ENCODE results near the gene RHBDL3. TPM values are rescaled to one million over a fixed set of nuclear protein-coding genes. Genes with fewer than 3 reads are reported as not detected.
A peak's percentile ranks its signal among the peaks of the same experiment; 100 is the strongest.

Gene RHBDL3
- total RNA-seq, 3 donors from 2014 or later (not counting 1 experiment from before 2014, with no cell fraction given) = 0.14 to 0.21 TPM; not detected in 1

GRCh38 chr17:32342603-32343325 lies 77.1 kb downstream of the RHBDL3 start:
- ATAC-seq = no peak
- no peaks in the 10 kb centered on the region for H3K9me3 Mint-ChIP-seq
- H3K27me3 Mint-ChIP-seq (ENCODE audit: low read depth in 2 of 2) = no peaks in the 10 kb centered on the region
- 83% methylated on average over 11 of the region's 14 CpGs for WGBS (ENCODE audit: insufficient coverage)
- H3K27ac Mint-ChIP-seq = peak overlapping the region; percentile 84 to 96
- H3K4me1 Mint-ChIP-seq = peaks cover 25 to 27% of the 10 kb centered on the region in 2 donors
- Histone ChIP-seq H3K9me3 (ENCODE audit: control insufficient read depth, insufficient read depth, low read length) (no peaks in the 10 kb centered on the region), H3K27ac (ENCODE audit: low read length) (peak overlapping the region; percentile 88), H3K4me1 (ENCODE audit: control insufficient read depth, insufficient read depth, low read length) (peaks cover 21% of the 10 kb centered on the region), H3K27me3 (ENCODE audit: control insufficient read depth, insufficient read depth, low read length) (no peaks in the 10 kb centered on the region), H3K4me3 (ENCODE audit: low read length) (no peak overlapping the region), H3K36me3 (ENCODE audit: control insufficient read depth, insufficient read depth, low read length) (peaks cover 5% of the 10 kb centered on the region)
- intact Hi-C loops (cut with micrococcal nuclease) = no loop called here
- no peak for DNase-seq
- H3K36me3 Mint-ChIP-seq = no peaks in the 10 kb centered on the region
- no peak for TF ChIP-seq CTCF (IDR thresholded peaks at IDR 0.05)
- peak overlapping the region; percentile 94 for H3K4me3 Mint-ChIP-seq

DNA sequence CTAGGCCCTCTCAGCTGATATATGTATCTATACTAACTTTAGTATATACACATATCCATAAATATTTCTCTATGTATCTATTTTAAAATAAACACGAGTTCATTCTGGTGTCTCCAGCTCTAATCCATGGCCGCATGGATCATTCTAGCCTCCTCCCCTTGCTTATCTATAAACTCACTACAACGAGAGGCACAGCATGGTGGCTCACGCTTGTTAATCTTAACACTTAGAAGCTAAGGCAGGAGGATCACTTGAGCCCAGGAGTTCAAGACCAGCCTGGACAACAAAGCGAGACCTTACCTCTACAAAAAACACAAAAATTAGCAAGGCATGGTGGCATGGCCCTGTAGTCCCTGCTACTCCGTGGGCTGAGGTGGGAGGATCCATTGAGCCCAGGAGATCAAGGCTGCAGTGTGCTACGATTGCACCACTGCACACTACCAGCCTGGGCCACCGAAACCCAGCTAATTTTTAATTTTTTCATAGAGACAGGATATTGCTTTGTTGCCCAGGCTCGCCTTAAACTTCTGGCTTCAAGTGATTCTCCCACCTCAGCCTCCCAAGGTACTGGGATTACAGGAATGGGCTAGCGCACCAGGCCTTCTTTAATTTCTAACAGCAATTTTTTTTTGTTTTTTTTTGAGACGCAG lies 80.4 kb downstream of the RHBDL3 start:
- intact Hi-C loops (cut with micrococcal nuclease) = no loop called here
- H3K4me3 ChIP-seq (ENCODE audit: low read length) = no peak overlapping the region

GRCh38 chr17:32348483-32348800 lies 82.8 kb downstream of the RHBDL3 start:
- Histone ChIP-seq H3K9me3 (ENCODE audit: control insufficient read depth, insufficient read depth, low read length) (no peaks in the 10 kb centered on the region), H3K4me3 (ENCODE audit: low read length) (no peak overlapping the region), H3K4me1 (ENCODE audit: control insufficient read depth, insufficient read depth, low read length) (peaks cover 23% of the 10 kb centered on the region), H3K27ac (ENCODE audit: low read length) (no peak overlapping the region), H3K36me3 (ENCODE audit: control insufficient read depth, insufficient read depth, low read length) (peaks cover 6% of the 10 kb centered on the region), H3K27me3 (ENCODE audit: control insufficient read depth, insufficient read depth, low read length) (no peaks in the 10 kb centered on the region)
- intact Hi-C loops (cut with micrococcal nuclease) = no loop called here
- TF ChIP-seq CTCF (IDR thresholded peaks at IDR 0.05) = no peak
- WGBS (ENCODE audit: insufficient coverage) = 95% methylated on average over 1 of the region's 2 CpGs
- Mint-ChIP-seq H3K9me3 (no peaks in the 10 kb centered on the region), H3K4me1 (peaks cover 24 to 29% of the 10 kb centered on the region in 2 donors), H3K27me3 (ENCODE audit: low read depth in 2 of 2) (no peaks in the 10 kb centered on the region), H3K27ac (no peak overlapping the region), H3K4me3 (no peak overlapping the region), H3K36me3 (peaks cover 15% of the 10 kb centered on the region)
- ATAC-seq = no peak
- no peak for DNase-seq

More for the DNA sequence above, 80.4 kb downstream of the RHBDL3 start:
- no peaks in the 10 kb centered on the region for H3K9me3 ChIP-seq (ENCODE audit: control insufficient read depth, insufficient read depth, low read length)
- DNase-seq = no peak
- no peak overlapping the region for H3K4me3 Mint-ChIP-seq
- H3K27me3 Mint-ChIP-seq (ENCODE audit: low read depth in 2 of 2) = no peaks in the 10 kb centered on the region
- H3K4me1 Mint-ChIP-seq = peaks cover 35 to 37% of the 10 kb centered on the region in 2 donors
- no peak for TF ChIP-seq CTCF (IDR thresholded peaks at IDR 0.05)
- peaks cover 15% of the 10 kb centered on the region for H3K36me3 Mint-ChIP-seq
- H3K36me3 ChIP-seq (ENCODE audit: control insufficient read depth, insufficient read depth, low read length) = no peaks in the 10 kb centered on the region
- ATAC-seq = no peak
- no peaks in the 10 kb centered on the region for H3K9me3 Mint-ChIP-seq
- 95% methylated on average over 11 of the region's 11 CpGs for WGBS (ENCODE audit: insufficient coverage)
- H3K27me3 ChIP-seq (ENCODE audit: control insufficient read depth, insufficient read depth, low read length) = no peaks in the 10 kb centered on the region
- no peak overlapping the region for H3K27ac Mint-ChIP-seq
- peaks cover 23% of the 10 kb centered on the region for H3K4me1 ChIP-seq (ENCODE audit: control insufficient read depth, insufficient read depth, low read length)
- H3K27ac ChIP-seq (ENCODE audit: low read length) = no peak overlapping the region

Measured in natural killer cell (primary cell).